ENCODE data around the gene KRT79. TPM values are rescaled to one million over a fixed set of nuclear protein-coding genes. Genes with fewer than 3 reads are reported as not detected.

The KRT79 gene
- total and polyA plus RNA-seq, 2 of the 8 experiments (the other 6 are each of a cell fraction or from before 2014, with no cell fraction given) = not detected

- Histone ChIP-seq H3K23ac (ENCODE audit: insufficient read length) (no peak overlapping the region), H3K4me1 (replicated peaks in 1 of 4; ENCODE audit: control insufficient read depth in 3 of 4, insufficient read depth in 4 of 4, low read length in 3 of 4) (no peaks in the 10 kb centered on the region), H2BK20ac (ENCODE audit: low read length) (no peak overlapping the region), H4K5ac (ENCODE audit: insufficient read length, low read depth, low read length) (no peak overlapping the region), H3K4me3 (ENCODE audit: extremely low read depth in 1 of 4, insufficient read depth in 2 of 4, low read depth in 3 of 4, low read length in 4 of 4) (no peak overlapping the region), H3K18ac (ENCODE audit: extremely low read depth, low read length) (no peak overlapping the region), H2BK15ac (ENCODE audit: low read length) (no peak overlapping the region), H3K56ac (replicated peaks; ENCODE audit: insufficient read length, low read depth, low read length) (no peak overlapping the region), H4K20me1 (replicated peaks in 1 of 2; ENCODE audit: control insufficient read depth in 1 of 2, insufficient read depth in 2 of 2, low read length in 2 of 2) (no peaks in the 10 kb centered on the region), H3K4me2 (ENCODE audit: insufficient read depth in 1 of 2, low read depth in 2 of 2, low read length in 2 of 2) (no peak overlapping the region), H2BK12ac (ENCODE audit: low read depth, low read length) (no peak overlapping the region), H3K23me2 (ENCODE audit: low read depth, low read length) (no peaks in the 10 kb centered on the region), H4K8ac (ENCODE audit: extremely low read depth, insufficient read depth, low read length) (no peak overlapping the region), H3K9ac (replicated peaks in 1 of 4; ENCODE audit: extremely low read depth in 1 of 4, low read depth in 3 of 4, low read length in 3 of 4) (no peak overlapping the region), H2BK120ac (replicated peaks; ENCODE audit: low read depth, low read length) (no peak overlapping the region), H3K27me3 (replicated peaks in 1 of 4; ENCODE audit: control insufficient read depth in 3 of 4, extremely low read depth in 1 of 4, insufficient read depth in 3 of 4, low read length in 3 of 4) (no peaks in the 10 kb centered on the region), H3K79me1 (ENCODE audit: low read depth, low read length) (no peaks in the 10 kb centered on the region), H3K27ac (ENCODE audit: low read depth, low read length) (no peak overlapping the region), H4K91ac (replicated peaks; ENCODE audit: insufficient read length, low read length) (no peak overlapping the region), H3K4ac (replicated peaks; ENCODE audit: insufficient read length, low read depth, low read length) (no peak overlapping the region), H3K9me3 (ENCODE audit: insufficient read depth in 2 of 2, low read depth in 1 of 2, low read length in 1 of 2) (no peaks in the 10 kb centered on the region), H2AFZ (ENCODE audit: low read length) (no peak overlapping the region), H3K36me3 (ENCODE audit: control insufficient read depth in 2 of 4, insufficient read depth in 4 of 4, low read length in 3 of 4) (no peaks in the 10 kb centered on the region), H2AK5ac (ENCODE audit: low read depth, low read length) (no peak overlapping the region), H3K79me2 (ENCODE audit: control insufficient read depth in 1 of 2, insufficient read depth in 2 of 2, low read length in 2 of 2) (no peaks in the 10 kb centered on the region), H2BK5ac (ENCODE audit: low read depth, low read length) (no peak overlapping the region), H3K14ac (ENCODE audit: insufficient read length) (no peak overlapping the region)
- POLR2A ChIA-PET (ENCODE audit: partially characterized antibody) = interaction anchor here (0.5 kb wide), 1 partner anchor 61 kb away, joined by 3 read pairs; no protein-coding TSS in a partner anchor
- TF ChIP-seq RFX5 (IDR thresholded peaks at IDR 0.05; ENCODE audit: borderline replicate concordance, low read depth, low read length) = no peak
- TF ChIP-seq TCF12 (IDR thresholded peaks at IDR 0.05; ENCODE audit: low read depth, low read length) = no peak
- no peak for TF ChIP-seq BACH1 (IDR thresholded peaks at IDR 0.05; ENCODE audit: low read length)
- TF ChIP-seq SRF (IDR thresholded peaks at IDR 0.05; ENCODE audit: low read depth, low read length) = no peak
- no peak for TF ChIP-seq KDM1A (IDR thresholded peaks at IDR 0.05; ENCODE audit: borderline replicate concordance, low read length)
- CTCF ChIA-PET (ENCODE audit: partially characterized antibody) = interaction anchor here (0.5 to 1.6 kb wide), 11 partner anchors 15 to 533 kb away, joined by 3 to 5 read pairs (median 3); no protein-coding TSS in a partner anchor
- DNase-seq (ENCODE audit: low read depth in 1 of 2, low spot score in 2 of 2) (no peak), FAIRE-seq (no peak)
- WGBS, 2 experiments (ENCODE audit: extremely low coverage in 1 of 2, insufficient coverage in 1 of 2, insufficient read length in 1 of 2, insufficient replicate concordance in 2 of 2, low coverage in 1 of 2, low lambda C conversion rate in 2 of 2, missing lambda C conversion rate in 1 of 2) = 86% methylated on average over 3 of the region's 3 CpGs; no CpG with 5 or more reads in 1 of the 2 experiments
Measured at GRCh38 chr12:52812749-52813148, 21.4 kb downstream of the KRT79 start.

Data from H1 (cell line).